Glomerular visceral epithelial cell (primary cell): ENCODE results near the gene CDCA8.
A peak's percentile ranks its signal among the peaks of the same experiment; 100 is the strongest.
"Not testable (repeated sequence)": the region's sequence is repeated elsewhere in the genome, so short reads cannot be mapped to it uniquely, and the experiment has no call there.

Experiments used
- DNase-seq: peaks from one replicate; pipeline ENCODE4 v3.0.0-alpha.2; 2016; ENCODE audit errors: extremely low spot score

CDCA8 gene

GRCh38 chr1:37734629-37735591 is 42.6 kb downstream of the CDCA8 start:
- DNase-seq, result no peak

GRCh38 chr1:37737975-37738374 is 45.7 kb downstream of the CDCA8 start:
- not testable (repeated sequence) for DNase-seq

DNA sequence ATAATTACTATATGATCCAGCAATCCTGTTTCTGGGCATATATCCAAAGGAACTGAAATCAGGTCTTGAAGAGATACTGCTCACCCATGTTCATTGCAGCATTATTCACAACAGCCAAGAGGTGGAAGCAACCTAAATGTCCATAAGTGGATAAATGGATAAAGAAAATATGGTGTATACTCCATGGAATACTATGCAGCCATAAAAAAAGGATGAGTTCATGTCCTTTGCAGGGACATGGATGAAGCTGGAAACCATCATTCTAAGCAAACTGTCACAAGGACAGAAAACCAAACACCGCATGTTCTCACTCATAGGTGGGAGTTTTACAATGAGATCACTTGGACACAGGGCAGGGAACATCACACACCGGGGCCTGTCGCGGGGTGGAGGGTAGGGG is 46.3 kb downstream of the CDCA8 start:
- DNase-seq, result not testable (repeated sequence)

DNA sequence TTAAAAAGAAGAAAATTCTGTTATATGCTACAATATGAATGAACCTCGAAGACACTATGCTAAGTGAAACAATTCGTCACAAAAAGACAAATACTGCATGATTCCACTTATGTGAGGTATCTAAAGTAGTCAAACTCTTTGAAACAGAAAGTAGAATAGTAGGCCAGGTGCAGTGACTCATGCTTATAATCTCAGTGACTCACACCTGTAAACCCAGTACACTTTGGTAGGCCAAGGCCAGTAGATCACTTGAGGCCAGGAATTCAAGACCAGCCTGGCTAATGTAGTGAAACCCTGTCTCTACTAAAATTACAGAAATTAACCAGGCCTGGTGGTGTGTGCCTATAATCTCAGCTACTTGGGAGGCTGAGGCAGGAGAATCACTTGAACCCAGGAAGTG is 46.9 kb downstream of the CDCA8 start:
- peak; percentile 13 for DNase-seq

- no peak for DNase-seq
Observed at GRCh38 chr1:37741130-37741529, 48.8 kb downstream of the CDCA8 start.

DNA sequence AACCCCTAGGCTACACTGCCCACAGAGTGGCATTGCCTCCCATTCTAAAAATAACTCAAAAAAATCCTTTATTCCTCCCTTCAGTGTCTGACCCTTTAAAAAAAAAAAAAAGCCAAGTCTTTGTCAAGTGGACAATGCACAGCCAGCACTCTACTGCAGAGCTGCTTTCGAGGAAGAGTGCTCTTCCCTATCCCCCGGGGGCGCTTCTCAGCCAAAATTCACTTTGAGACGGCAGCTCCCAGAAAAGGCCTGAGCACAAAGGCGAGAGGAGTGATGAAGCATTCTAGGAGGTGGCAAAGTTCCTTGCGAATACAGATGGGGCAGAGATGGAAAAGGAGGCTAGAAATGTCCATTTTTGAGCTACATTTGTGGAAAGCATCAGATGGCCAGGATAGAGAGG is 49.3 kb downstream of the CDCA8 start:
- DNase-seq, result no peak

DNA sequence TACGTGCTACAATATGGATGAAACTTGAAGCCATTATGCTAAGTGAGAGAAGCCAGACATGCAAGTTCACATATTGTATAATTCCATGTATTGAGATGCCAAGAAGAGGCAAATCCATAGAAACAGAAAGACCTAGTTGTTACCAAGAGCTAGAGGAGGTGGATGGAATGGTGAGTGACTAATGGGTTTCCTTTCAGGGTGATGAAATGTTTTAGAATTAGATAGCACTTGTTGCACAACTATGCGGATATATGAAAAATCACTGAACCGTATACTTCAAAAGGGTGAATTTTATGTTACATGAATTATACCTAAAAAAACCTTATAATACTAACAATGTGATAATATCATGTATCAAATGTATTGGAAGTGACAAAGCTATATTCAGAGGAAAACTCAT is 54.5 kb downstream of the CDCA8 start:
- DNase-seq, result no peak

- no peak for DNase-seq
Observed at GRCh38 chr1:37748565-37748964, 56.2 kb downstream of the CDCA8 start.

- DNase-seq, result no peak
Observed at GRCh38 chr1:37752213-37752582, 59.9 kb downstream of the CDCA8 start.

DNA sequence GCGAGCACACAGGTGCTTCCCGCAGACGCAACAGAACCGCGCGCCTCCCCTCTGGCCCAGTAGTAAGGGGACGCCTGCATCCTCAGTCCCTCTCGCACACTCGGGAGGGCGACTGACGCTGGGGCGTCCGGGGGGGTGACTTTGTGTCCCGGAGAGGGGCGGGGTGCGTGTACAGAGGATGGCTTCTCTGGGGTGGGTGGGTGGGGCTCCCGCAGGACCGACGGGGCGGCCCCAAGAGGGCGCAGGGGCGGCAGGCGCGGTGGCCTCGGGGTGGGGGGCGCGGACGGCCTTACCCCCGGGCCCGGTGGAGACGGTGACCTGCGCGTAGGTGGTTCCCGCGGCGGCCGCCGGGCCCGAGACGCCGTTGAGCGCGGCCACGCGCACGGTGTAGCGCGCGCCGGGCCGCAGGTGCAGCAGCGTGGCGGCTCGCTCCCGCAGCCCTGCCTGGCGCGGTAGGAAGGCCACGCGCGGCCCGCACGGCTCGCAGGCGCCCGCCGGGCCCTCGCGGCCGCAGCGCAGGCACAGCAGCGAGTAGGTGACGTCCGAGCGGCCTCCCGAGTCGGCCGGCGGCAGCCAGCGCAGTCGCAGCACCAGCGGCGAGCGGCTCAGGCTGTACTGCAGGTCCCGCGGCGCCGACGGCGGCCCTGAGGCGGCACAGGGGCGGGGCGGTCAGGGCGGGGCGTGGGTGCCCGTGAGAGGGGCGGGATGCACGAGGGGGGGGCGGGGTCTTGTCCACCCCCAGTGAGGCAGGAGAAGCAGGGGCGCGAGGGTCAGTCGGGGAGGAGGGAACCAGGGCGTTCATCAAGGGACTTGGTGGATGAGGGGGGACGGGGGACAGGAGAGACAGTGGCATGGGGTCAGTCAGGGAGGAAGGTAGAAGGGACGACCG is 60.5 kb downstream of the CDCA8 start:
- DNase-seq, result peak; percentile 19

GRCh38 chr1:37753473-37754321 is 61.4 kb downstream of the CDCA8 start:
- no peak for DNase-seq

DNA sequence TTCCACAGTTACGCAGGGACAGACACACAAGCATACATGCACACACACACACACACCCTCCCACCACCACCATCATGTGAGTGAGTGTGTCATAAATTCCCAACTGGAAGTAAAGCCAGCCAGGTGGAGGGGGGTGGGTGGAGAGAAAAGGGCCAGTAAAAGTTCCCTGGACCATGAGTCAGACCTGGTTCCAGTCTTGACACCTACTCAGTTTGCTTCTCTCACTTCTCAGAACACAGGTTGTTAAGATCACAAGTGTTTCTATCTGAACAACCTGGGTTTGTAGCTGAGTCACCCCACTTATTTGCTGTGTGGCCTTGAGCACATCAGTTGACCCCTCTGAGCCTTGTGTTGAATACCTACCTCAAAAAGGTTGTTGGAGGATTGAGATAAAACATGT is 63.0 kb downstream of the CDCA8 start:
- DNase-seq, result no peak

DNA sequence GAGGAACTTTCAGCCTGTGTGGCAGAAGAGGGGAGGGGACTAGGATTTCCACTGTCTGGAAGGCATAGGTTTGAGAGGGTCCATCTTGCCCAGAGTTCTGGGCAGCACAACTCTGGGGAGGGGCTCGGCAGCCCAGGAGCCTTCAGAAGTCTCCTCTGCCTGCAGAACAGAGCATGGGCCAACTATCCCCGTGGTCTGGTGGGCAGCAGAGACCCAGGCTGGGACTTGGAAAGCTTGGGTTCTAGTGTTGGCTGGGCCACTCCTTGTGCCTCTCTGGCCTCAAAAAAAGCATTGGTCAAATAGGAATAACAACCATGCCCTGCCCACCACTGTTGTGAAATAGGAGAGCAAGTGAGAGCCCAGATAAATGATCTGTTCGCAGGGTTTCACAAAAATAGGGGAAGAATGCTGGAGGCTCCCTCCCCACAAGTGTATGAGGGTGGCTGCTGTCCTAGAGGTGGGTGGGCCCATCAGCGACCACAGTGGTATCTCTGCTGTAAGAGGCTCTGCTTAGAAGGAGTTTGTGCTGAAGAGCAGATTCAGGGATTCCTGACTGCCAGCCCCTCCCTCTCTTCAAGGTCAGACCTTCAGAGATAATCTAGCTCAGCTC is 63.7 kb downstream of the CDCA8 start:
- DNase-seq, result no peak
